Activated CD8-positive, alpha-beta memory T cell treated with anti-CD3 and anti-CD28 coated beads, Interleukin-2, amount 50 U/mL, for 24 hours (primary cell): ENCODE results near the gene MZT1.

Source experiments
- DNase-seq: peaks from one replicate; pipeline ENCODE4 v3.0.0-alpha.2; 2020; ENCODE audit errors: extremely low read depth

Gene MZT1

DNA sequence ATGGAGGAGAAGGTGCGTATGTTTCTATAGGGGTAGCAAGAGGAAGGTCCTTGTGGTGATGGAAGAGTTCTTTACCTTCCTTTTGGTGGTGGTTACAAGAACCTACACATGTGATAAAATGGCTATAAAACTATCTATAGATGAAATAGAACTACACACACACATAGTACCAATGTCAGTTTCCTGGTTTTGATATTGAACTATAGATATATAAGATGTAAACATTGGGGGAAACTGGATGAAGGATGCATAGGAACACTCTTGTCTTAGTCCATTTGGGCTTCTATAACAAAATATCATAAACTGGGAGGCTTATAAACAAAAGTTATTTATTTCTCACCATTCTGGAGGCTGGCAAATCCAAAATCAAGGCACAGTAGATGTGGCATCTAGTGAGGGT is 47.1 kb downstream of the MZT1 start:
- DNase-seq, result no peak

DNA sequence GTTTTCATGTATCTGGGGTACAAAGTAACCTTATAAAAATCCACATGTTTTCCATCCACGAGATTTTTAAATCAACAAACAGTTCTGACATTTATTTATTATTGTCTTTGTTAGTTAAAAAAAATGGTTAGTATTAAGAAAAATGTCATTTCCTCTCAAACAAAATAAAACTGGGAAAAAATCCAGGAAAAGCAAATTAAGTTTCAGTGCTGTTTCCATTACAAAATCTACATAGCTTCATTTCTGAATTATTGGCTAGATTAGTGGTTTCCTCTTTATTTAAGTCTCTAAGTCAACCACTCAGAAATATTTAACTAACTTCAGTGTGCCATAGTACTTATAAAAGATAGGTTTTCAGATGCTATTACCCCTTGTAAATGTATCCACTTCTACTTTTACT is 49.1 kb downstream of the MZT1 start:
- no peak for DNase-seq

DNA sequence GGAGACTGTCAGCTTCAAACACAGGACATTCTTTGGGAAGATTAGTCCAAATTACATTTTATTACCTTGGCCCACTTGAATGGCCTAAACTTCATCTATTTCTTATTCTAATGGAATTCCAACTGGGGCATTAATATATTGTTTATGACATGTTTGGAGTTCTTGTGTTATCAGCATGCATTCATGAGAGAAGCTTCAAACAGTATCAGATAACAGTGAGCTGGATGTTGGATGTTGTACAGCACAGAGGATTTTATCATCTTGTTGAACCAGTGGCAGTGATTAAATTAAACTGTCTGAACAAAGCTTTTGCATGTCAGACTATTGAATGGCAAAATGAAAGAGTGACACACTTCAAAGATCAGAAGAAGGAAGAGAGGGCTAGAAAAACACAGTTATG is 50.0 kb downstream of the MZT1 start:
- no peak for DNase-seq

GRCh38 chr13:72666391-72666790 is 61.0 kb downstream of the MZT1 start:
- no peak for DNase-seq

GRCh38 chr13:72662548-72662947 is 64.9 kb downstream of the MZT1 start:
- no peak for DNase-seq
